ENCODE measurements around the gene MTMR1. TPM values are rescaled to one million over a fixed set of nuclear protein-coding genes. Genes with fewer than 3 reads are reported as not detected.

The MTMR1 gene
- total RNA-seq, 1 experiment from 2014 or later = 23.6 TPM

- no peaks in the 10 kb centered on the region for H3K36me3 ChIP-seq (ENCODE audit: insufficient read depth, low read length, poor library complexity, severe bottlenecking)
- TF ChIP-seq, protein P1, sequence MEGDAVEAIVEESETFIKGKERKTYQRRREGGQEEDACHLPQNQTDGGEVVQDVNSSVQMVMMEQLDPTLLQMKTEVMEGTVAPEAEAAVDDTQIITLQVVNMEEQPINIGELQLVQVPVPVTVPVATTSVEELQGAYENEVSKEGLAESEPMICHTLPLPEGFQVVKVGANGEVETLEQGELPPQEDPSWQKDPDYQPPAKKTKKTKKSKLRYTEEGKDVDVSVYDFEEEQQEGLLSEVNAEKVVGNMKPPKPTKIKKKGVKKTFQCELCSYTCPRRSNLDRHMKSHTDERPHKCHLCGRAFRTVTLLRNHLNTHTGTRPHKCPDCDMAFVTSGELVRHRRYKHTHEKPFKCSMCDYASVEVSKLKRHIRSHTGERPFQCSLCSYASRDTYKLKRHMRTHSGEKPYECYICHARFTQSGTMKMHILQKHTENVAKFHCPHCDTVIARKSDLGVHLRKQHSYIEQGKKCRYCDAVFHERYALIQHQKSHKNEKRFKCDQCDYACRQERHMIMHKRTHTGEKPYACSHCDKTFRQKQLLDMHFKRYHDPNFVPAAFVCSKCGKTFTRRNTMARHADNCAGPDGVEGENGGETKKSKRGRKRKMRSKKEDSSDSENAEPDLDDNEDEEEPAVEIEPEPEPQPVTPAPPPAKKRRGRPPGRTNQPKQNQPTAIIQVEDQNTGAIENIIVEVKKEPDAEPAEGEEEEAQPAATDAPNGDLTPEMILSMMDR (conservative IDR thresholded peaks at IDR 0.05; ENCODE audit: low read depth, low read length) = no peak
- no peak for TF ChIP-seq EZH2 (IDR thresholded peaks at IDR 0.05; ENCODE audit: borderline replicate concordance, low read depth, low read length, poor library complexity, severe bottlenecking)
- ChIA-PET CTCF (no interaction called here), POLR2A (ENCODE audit: low non-redundant PET) (no interaction called here)
- no peaks in the 10 kb centered on the region for H3K27me3 ChIP-seq (replicated peaks; ENCODE audit: insufficient read depth, low read depth, low read length, poor library complexity)
- BruUV-seq (replicated peaks) = no TSS peak
- H3K9me3 ChIP-seq (ENCODE audit: low read depth, low read length, poor library complexity, severe bottlenecking) = no peaks in the 10 kb centered on the region
- no peaks in the 10 kb centered on the region for H3K4me1 ChIP-seq (ENCODE audit: insufficient read depth, low read length, poor library complexity, severe bottlenecking)
- intact Hi-C loops (cut with micrococcal nuclease; ENCODE audit: unreplicated experiment) = no loop called here
- DNase-seq (ENCODE audit: low spot score) = no peak
- no peak overlapping the region for H3K4me3 ChIP-seq (ENCODE audit: low read depth, low read length, poor library complexity, severe bottlenecking)
- H3K27ac ChIP-seq (ENCODE audit: low read depth, low read length, poor library complexity, severe bottlenecking) = no peak overlapping the region
Observed at GRCh38 chrX:150651906-150652305, 41.3 kb upstream of the MTMR1 start.

- H3K27me3 ChIP-seq (replicated peaks; ENCODE audit: insufficient read depth, low read depth, low read length, poor library complexity) = no peaks in the 10 kb centered on the region
- POLR2A ChIA-PET (ENCODE audit: low non-redundant PET) = no interaction called here
- H3K4me1 ChIP-seq (ENCODE audit: insufficient read depth, low read length, poor library complexity, severe bottlenecking) = no peaks in the 10 kb centered on the region
- H3K9me3 ChIP-seq (ENCODE audit: low read depth, low read length, poor library complexity, severe bottlenecking) = no peaks in the 10 kb centered on the region
- intact Hi-C loops (cut with micrococcal nuclease; ENCODE audit: unreplicated experiment) = no loop called here
- H3K36me3 ChIP-seq (ENCODE audit: insufficient read depth, low read length, poor library complexity, severe bottlenecking) = no peaks in the 10 kb centered on the region
- CTCF ChIA-PET = no interaction called here
- H3K27ac ChIP-seq (ENCODE audit: low read depth, low read length, poor library complexity, severe bottlenecking) = no peak overlapping the region
- BruUV-seq (replicated peaks) = no TSS peak
- no peak overlapping the region for H3K4me3 ChIP-seq (ENCODE audit: low read depth, low read length, poor library complexity, severe bottlenecking)
- TF ChIP-seq, protein P1 (conservative IDR thresholded peaks at IDR 0.05; ENCODE audit: low read depth, low read length) = no peak
- TF ChIP-seq EZH2 (IDR thresholded peaks at IDR 0.05; ENCODE audit: borderline replicate concordance, low read depth, low read length, poor library complexity, severe bottlenecking) = no peak
- no peak for DNase-seq (ENCODE audit: low spot score)
Observed at GRCh38 chrX:150655788-150656187, 37.4 kb upstream of the MTMR1 start.

GRCh38 chrX:150663073-150663472 is 30.1 kb upstream of the MTMR1 start:
- DNase-seq (ENCODE audit: low spot score) = no peak
- H3K4me1 ChIP-seq (ENCODE audit: insufficient read depth, low read length, poor library complexity, severe bottlenecking) = no peaks in the 10 kb centered on the region
- H3K36me3 ChIP-seq (ENCODE audit: insufficient read depth, low read length, poor library complexity, severe bottlenecking) = no peaks in the 10 kb centered on the region
- no TSS peak for BruUV-seq (replicated peaks)
- H3K4me3 ChIP-seq (ENCODE audit: low read depth, low read length, poor library complexity, severe bottlenecking) = no peak overlapping the region
- no peaks in the 10 kb centered on the region for H3K9me3 ChIP-seq (ENCODE audit: low read depth, low read length, poor library complexity, severe bottlenecking)
- H3K27ac ChIP-seq (ENCODE audit: low read depth, low read length, poor library complexity, severe bottlenecking) = no peak overlapping the region
- ChIA-PET CTCF (no interaction called here), POLR2A (ENCODE audit: low non-redundant PET) (no interaction called here)
- intact Hi-C loops (cut with micrococcal nuclease; ENCODE audit: unreplicated experiment) = no loop called here
- no peaks in the 10 kb centered on the region for H3K27me3 ChIP-seq (replicated peaks; ENCODE audit: insufficient read depth, low read depth, low read length, poor library complexity)
- TF ChIP-seq EZH2 (IDR thresholded peaks at IDR 0.05; ENCODE audit: borderline replicate concordance, low read depth, low read length, poor library complexity, severe bottlenecking) = no peak
- TF ChIP-seq, protein P1 (conservative IDR thresholded peaks at IDR 0.05; ENCODE audit: low read depth, low read length) = no peak

Data from A673 (cell line).